ENCODE measurements around the gene CHCHD1. TPM values are rescaled to one million over a fixed set of nuclear protein-coding genes. Genes with fewer than 3 reads are reported as not detected.

Gene CHCHD1
- polyA plus RNA-seq, 2 of the 4 experiments (the other 2 are of a cell fraction) = 75.4 to 80.6 TPM

DNA sequence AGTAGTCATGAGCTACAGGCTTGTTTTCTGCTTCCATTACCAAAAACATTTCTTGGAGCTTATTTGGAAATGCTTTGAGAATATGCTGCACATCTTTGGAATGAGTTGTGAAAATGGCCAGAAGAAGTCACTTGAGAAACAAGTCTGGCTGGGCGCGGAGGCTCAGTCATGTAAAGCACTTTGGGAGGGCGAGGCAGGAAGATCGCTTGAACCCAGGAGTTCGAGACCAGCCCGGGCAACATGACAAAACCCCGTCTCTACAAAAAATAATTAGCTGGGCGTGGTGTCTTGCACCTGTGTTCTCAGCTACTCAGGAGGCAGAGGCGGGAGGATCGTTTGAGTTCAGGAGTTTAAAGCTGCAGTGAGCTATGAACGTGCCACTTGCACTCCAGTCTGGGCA lies 882 bp upstream of the CHCHD1 start (continued):
- TF ChIP-seq, protein P1, sequence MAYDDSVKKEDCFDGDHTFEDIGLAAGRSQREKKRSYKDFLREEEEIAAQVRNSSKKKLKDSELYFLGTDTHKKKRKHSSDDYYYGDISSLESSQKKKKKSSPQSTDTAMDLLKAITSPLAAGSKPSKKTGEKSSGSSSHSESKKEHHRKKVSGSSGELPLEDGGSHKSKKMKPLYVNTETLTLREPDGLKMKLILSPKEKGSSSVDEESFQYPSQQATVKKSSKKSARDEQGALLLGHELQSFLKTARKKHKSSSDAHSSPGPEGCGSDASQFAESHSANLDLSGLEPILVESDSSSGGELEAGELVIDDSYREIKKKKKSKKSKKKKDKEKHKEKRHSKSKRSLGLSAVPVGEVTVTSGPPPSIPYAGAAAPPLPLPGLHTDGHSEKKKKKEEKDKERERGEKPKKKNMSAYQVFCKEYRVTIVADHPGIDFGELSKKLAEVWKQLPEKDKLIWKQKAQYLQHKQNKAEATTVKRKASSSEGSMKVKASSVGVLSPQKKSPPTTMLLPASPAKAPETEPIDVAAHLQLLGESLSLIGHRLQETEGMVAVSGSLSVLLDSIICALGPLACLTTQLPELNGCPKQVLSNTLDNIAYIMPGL (CRISPR knock-in tag; IDR thresholded peaks at IDR 0.05; ENCODE audit: borderline replicate concordance) = no peak
- TF ChIP-seq, protein P2, sequence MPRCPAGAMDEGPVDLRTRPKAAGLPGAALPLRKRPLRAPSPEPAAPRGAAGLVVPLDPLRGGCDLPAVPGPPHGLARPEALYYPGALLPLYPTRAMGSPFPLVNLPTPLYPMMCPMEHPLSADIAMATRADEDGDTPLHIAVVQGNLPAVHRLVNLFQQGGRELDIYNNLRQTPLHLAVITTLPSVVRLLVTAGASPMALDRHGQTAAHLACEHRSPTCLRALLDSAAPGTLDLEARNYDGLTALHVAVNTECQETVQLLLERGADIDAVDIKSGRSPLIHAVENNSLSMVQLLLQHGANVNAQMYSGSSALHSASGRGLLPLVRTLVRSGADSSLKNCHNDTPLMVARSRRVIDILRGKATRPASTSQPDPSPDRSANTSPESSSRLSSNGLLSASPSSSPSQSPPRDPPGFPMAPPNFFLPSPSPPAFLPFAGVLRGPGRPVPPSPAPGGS (IDR thresholded peaks at IDR 0.05) = no peak
- TF ChIP-seq, protein P3, sequence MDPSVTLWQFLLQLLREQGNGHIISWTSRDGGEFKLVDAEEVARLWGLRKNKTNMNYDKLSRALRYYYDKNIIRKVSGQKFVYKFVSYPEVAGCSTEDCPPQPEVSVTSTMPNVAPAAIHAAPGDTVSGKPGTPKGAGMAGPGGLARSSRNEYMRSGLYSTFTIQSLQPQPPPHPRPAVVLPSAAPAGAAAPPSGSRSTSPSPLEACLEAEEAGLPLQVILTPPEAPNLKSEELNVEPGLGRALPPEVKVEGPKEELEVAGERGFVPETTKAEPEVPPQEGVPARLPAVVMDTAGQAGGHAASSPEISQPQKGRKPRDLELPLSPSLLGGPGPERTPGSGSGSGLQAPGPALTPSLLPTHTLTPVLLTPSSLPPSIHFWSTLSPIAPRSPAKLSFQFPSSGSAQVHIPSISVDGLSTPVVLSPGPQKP (IDR thresholded peaks at IDR 0.05; ENCODE audit: low read depth, low read length) = no peak
- TF ChIP-seq, protein P4, sequence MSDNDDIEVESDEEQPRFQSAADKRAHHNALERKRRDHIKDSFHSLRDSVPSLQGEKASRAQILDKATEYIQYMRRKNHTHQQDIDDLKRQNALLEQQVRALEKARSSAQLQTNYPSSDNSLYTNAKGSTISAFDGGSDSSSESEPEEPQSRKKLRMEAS (IDR thresholded peaks at IDR 0.05) = no peak
- no peak for TF ChIP-seq TP53 (CRISPR knock-in tag; IDR thresholded peaks at IDR 0.05)
- no peak for TF ChIP-seq KDM1A (IDR thresholded peaks at IDR 0.05; ENCODE audit: low read depth)

DNA sequence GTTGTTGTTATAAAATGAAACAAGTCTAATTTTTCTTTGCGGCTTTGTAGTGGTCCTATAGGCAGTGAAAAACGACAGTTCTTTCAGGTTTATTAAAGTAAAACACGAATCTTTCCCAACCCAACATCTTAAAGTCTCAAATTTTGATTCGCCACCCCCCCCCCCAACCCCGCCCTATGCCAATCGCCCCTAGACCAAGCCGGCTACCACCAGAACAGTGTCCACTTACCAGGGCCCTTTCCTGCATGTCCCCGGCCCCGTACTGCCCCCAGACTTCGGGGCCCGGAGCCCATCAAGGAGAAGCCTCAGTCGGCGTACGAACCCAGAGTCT lies 335 bp upstream of the CHCHD1 start:
- Histone ChIP-seq H3K4me3 (peak overlapping the region; percentile 88), H3K9me3 (no peaks in the 10 kb centered on the region), H3K27ac (peak overlapping the region; percentile 95 to 98), H3K4me2 (peak overlapping the region; percentile 94), H3K4me1 (peaks cover 26% of the 10 kb centered on the region)
- no peak for TF ChIP-seq HDAC2 (IDR thresholded peaks at IDR 0.05)
- TF ChIP-seq, protein P5, sequence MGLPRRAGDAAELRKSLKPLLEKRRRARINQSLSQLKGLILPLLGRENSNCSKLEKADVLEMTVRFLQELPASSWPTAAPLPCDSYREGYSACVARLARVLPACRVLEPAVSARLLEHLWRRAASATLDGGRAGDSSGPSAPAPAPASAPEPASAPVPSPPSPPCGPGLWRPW (IDR thresholded peaks at IDR 0.05) = no peak
- 2% methylated on average over 4 of the region's 14 CpGs for WGBS (ENCODE audit: missing lambda C conversion rate)
- ChIA-PET CTCF (interaction anchor here (0.7 to 1.9 kb wide), 4 partner anchors 9 to 102 kb away, joined by 3 to 11 read pairs (median 3); a partner anchor contains a TSS), POLR2A (interaction anchor here (0.5 to 1.8 kb wide), 6 partner anchors 9 to 369 kb away, joined by 3 to 24 read pairs (median 4); partner anchors contain the start of genes PPP3CB and SEC24C)
- ATAC-seq = peak; percentile 28 to 60; a peak in 5 of 6 replicates
- no peak for FAIRE-seq
- no peak for DNase-seq (ENCODE audit: low read depth in 1 of 2, low spot score in 1 of 2)

DNA sequence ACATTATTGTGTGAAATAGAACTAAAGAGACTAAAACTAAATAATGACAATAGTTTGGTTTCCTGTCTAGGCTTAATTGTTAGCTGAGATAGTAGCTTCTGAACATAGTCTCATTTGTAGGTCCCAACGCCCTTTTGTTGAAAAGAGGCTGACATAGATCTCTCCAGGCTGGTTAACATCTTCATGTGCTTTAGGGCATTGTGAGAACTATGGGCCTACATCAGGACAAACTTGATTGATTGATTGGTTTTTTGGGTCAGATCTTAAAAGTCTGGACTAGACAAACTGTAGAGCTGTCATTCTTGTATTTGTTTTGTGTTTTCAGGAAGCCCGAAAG lies 869 bp downstream of the CHCHD1 start:
- FAIRE-seq (no peak), ATAC-seq (no peak), DNase-seq (ENCODE audit: low read depth in 1 of 2, low spot score in 1 of 2) (no peak)
- TF ChIP-seq JUN (IDR thresholded peaks at IDR 0.05) (no peak), KDM5A (IDR thresholded peaks at IDR 0.05) (no peak), SMC3 (IDR thresholded peaks at IDR 0.05) (no peak), BHLHE40 (IDR thresholded peaks at IDR 0.05; ENCODE audit: low read depth, low read length) (no peak), JUNB (IDR thresholded peaks at IDR 0.05) (no peak)
- TF ChIP-seq, protein P5 (IDR thresholded peaks at IDR 0.05) = no peak
- ChIA-PET CTCF (interaction anchor here (1.0 to 3.1 kb wide), 2 partner anchors 9 to 13 kb away, joined by 3 to 10 read pairs; no protein-coding TSS in a partner anchor), POLR2A (no interaction called here)
- H3K4me1 ChIP-seq = peaks cover 35% of the 10 kb centered on the region
- WGBS (ENCODE audit: missing lambda C conversion rate) = 43% methylated on average over 2 of the region's 2 CpGs
- H3K27ac ChIP-seq = peak overlapping the region; percentile 95 to 98; a peak in 5 of 6 replicates
- no peaks in the 10 kb centered on the region for H3K9me3 ChIP-seq
- H3K4me3 ChIP-seq = peak overlapping the region; percentile 88
- H3K4me2 ChIP-seq = peak overlapping the region; percentile 94

DNA sequence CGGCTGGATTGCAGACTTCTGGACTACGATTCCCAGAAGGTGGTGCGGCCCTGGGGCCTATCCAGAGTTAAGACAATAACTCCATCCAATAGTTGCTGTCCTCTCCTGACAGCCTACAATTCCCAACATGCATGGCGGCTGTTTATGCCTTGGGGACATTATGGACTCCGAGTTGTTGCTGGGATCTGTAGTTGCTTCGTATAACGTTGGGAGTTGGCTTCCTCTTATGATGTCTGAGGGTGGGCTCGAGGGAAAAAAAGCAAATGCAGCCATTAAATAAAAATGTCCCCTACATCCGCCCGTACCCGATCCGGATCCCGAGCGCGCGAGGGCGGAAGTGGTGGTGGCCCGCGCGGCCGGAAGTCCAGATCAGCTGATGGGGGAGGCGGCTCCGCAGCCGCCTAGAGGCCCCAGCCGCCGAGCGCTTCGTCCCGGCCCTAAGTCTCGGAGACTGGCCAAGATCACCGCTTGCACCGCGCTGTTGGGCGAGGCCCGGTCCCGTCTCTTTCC lies 3.4 kb downstream of the CHCHD1 start, which contains the start of gene ZSWIM8:
Gene ZSWIM8 (plus strand): TSS at position 396 of the 510 bp plus-strand sequence. CDS start 273 bp downstream, outside the sequence.
- H3K27ac ChIP-seq = peak within 1 kb of the TSS; percentile 70 to 92
- POLR2A ChIA-PET = interaction anchor here (0.6 to 2.0 kb wide), 4 partner anchors 10 to 52 kb away, joined by 3 to 8 read pairs (median 5); a partner anchor contains a TSS
- H3K4me1 ChIP-seq = peaks cover 33% of the 10 kb centered on the region
- DNase-seq (ENCODE audit: low read depth in 1 of 2, low spot score in 1 of 2) = peak; percentile 95 to 99
- H3K4me3 ChIP-seq = peak within 1 kb of the TSS; percentile 97
- peak within 1 kb of the TSS; percentile 85 for H3K4me2 ChIP-seq
- H3K9me3 ChIP-seq = no peaks in the 10 kb centered on the region
- 2% methylated on average over 29 of the region's 36 CpGs for WGBS (ENCODE audit: missing lambda C conversion rate)
- peak; percentile 36 for FAIRE-seq
- ATAC-seq = peak; percentile 90 to 94
- CTCF ChIA-PET = interaction anchor here (2.6 to 3.1 kb wide), 2 partner anchors 9 to 15 kb away, joined by 8 to 10 read pairs; no protein-coding TSS in a partner anchor
- TF ChIP-seq, protein P2 (IDR thresholded peaks at IDR 0.05) = 0 out of 3 replicates have a peak, but pooled peaks have one; percentile 15
- no peak for TF ChIP-seq SREBF2 (IDR thresholded peaks at IDR 0.05)
- no peak for TF ChIP-seq GATA3 (IDR thresholded peaks at IDR 0.05; ENCODE audit: borderline replicate concordance)
- TF ChIP-seq, protein P6, sequence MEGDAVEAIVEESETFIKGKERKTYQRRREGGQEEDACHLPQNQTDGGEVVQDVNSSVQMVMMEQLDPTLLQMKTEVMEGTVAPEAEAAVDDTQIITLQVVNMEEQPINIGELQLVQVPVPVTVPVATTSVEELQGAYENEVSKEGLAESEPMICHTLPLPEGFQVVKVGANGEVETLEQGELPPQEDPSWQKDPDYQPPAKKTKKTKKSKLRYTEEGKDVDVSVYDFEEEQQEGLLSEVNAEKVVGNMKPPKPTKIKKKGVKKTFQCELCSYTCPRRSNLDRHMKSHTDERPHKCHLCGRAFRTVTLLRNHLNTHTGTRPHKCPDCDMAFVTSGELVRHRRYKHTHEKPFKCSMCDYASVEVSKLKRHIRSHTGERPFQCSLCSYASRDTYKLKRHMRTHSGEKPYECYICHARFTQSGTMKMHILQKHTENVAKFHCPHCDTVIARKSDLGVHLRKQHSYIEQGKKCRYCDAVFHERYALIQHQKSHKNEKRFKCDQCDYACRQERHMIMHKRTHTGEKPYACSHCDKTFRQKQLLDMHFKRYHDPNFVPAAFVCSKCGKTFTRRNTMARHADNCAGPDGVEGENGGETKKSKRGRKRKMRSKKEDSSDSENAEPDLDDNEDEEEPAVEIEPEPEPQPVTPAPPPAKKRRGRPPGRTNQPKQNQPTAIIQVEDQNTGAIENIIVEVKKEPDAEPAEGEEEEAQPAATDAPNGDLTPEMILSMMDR (IDR thresholded peaks at IDR 0.05) = no peak
- TF ChIP-seq MAFK (IDR thresholded peaks at IDR 0.05; ENCODE audit: partially characterized antibody) = peak; percentile 37
- TF ChIP-seq JUN (IDR thresholded peaks at IDR 0.05) = peak; percentile 68 to 83; a peak in 4 of 5 replicates
- no peak for TF ChIP-seq EHMT2 (IDR thresholded peaks at IDR 0.05; ENCODE audit: low read depth)
- TF ChIP-seq MYC (IDR thresholded peaks at IDR 0.05; ENCODE audit: borderline replicate concordance, low read length) = no peak
- TF ChIP-seq FOSL2 (IDR thresholded peaks at IDR 0.05) = no peak
- no peak for TF ChIP-seq FOSL2 (CRISPR knock-in tag; IDR thresholded peaks at IDR 0.05)
- TF ChIP-seq ZC3H11A (IDR thresholded peaks at IDR 0.05) = no peak
- no peak for TF ChIP-seq TP53 (CRISPR knock-in tag; IDR thresholded peaks at IDR 0.05)
- no peak for TF ChIP-seq CEBPB (IDR thresholded peaks at IDR 0.05)
- no peak for TF ChIP-seq PHF8 (IDR thresholded peaks at IDR 0.05; ENCODE audit: borderline replicate concordance, low read depth)

Data from A549 (cell line).